H54 (cell line): ENCODE measurements around the gene HOXD1.

Source experiments
- DNase-seq: peaks from one replicate; pipeline ENCODE4 v3.0.0; 2011; ENCODE audit warnings: low spot score, mixed read lengths; ENCODE audit not compliant: insufficient read length
- FAIRE-seq: peaks from 3 replicates; lab custom pipeline; 2011; peaks lifted over from hg19 to GRCh38; lab: Jason Lieb, UNC
- POLR2A ChIP-seq: IDR thresholded peaks from 2 replicates; pipeline ENCODE4 v1.6.1; 2011; ENCODE audit warnings: low read depth, mild to moderate bottlenecking, low read length

Gene HOXD1

GRCh38 chr2:176157499-176158185 lies 30.8 kb upstream of the HOXD1 start:
- no peak for DNase-seq
- no peak for TF ChIP-seq POLR2A
- no peak for FAIRE-seq

GRCh38 chr2:176158186-176158591 lies 30.3 kb upstream of the HOXD1 start:
- FAIRE-seq (no peak), DNase-seq (no peak)
- no peak for TF ChIP-seq POLR2A

GRCh38 chr2:176158855-176159662 lies 29.4 kb upstream of the HOXD1 start:
- TF ChIP-seq POLR2A: no peak
- FAIRE-seq (no peak), DNase-seq (no peak)

GRCh38 chr2:176159663-176160250 lies 28.7 kb upstream of the HOXD1 start:
- DNase-seq (no peak), FAIRE-seq (no peak)
- TF ChIP-seq POLR2A: no peak

- DNase-seq (no peak), FAIRE-seq (no peak)
- TF ChIP-seq POLR2A: no peak
Measured at GRCh38 chr2:176160251-176160985, 28.1 kb upstream of the HOXD1 start.

- no peak for FAIRE-seq
- no peak for TF ChIP-seq POLR2A
- no peak for DNase-seq
Measured at GRCh38 chr2:176160986-176161824, 27.3 kb upstream of the HOXD1 start.

GRCh38 chr2:176161825-176162626 lies 26.4 kb upstream of the HOXD1 start:
- FAIRE-seq (no peak), DNase-seq (no peak)
- TF ChIP-seq POLR2A: no peak

- FAIRE-seq: no peak
Measured at GRCh38 chr2:176162911-176163671, 25.4 kb upstream of the HOXD1 start.

GRCh38 chr2:176163672-176164056 lies 24.8 kb upstream of the HOXD1 start:
- DNase-seq (no peak), FAIRE-seq (no peak)
- TF ChIP-seq POLR2A: no peak

More at GRCh38 chr2:176162911-176163671, 25.4 kb upstream of the HOXD1 start:
- TF ChIP-seq POLR2A: no peak
- no peak for DNase-seq

GRCh38 chr2:176164201-176164600 lies 24.3 kb upstream of the HOXD1 start:
- TF ChIP-seq POLR2A: no peak
- no peak for FAIRE-seq
- DNase-seq: no peak

- DNase-seq (no peak), FAIRE-seq (no peak)
- no peak for TF ChIP-seq POLR2A
Measured at GRCh38 chr2:176164611-176165369, 23.7 kb upstream of the HOXD1 start.
